ENCODE results near the gene TRAPPC11. TPM values are rescaled to one million over a fixed set of nuclear protein-coding genes. Genes with fewer than 3 reads are reported as not detected.
A peak's percentile ranks its signal among the peaks of the same experiment; 100 is the strongest.

TRAPPC11 gene
- total and polyA plus RNA-seq, 8 donors: 10.6 to 173 (median 48.4) TPM

- 70 to 79% (median 76%) methylated on average over 10 of the region's 10 CpGs for WGBS, 5 donors
- intact Hi-C loops (cut with DNase I; ENCODE audit: low total_unique reads): no loop called here
- Histone ChIP-seq H3K36me3 (no peaks in the 10 kb centered on the region), H3K27me3 (no peaks in the 10 kb centered on the region), H3K4me3 (no peak overlapping the region), H3K4me1 (peaks cover 0 to 20% (median 7%) of the 10 kb centered on the region in 4 donors), H3K9me3 (no peaks in the 10 kb centered on the region), H3K27ac (no peak overlapping the region)
- DNase-seq: peak in 1 of 2 donors; percentile 33
- TF ChIP-seq CTCF (IDR thresholded peaks at IDR 0.05): no peak
- no peak for TF ChIP-seq EP300 (IDR thresholded peaks at IDR 0.05)
- TF ChIP-seq POLR2AphosphoS5 (IDR thresholded peaks at IDR 0.05): no peak
- TF ChIP-seq POLR2A (IDR thresholded peaks at IDR 0.05): no peak
These were observed 23.8 kb upstream of the TRAPPC11 start for GRCh38 chr4:183635321-183635720.

- H3K4me3 ChIP-seq: no peak overlapping the region
- no peaks in the 10 kb centered on the region for H3K36me3 ChIP-seq
- H3K4me1 ChIP-seq: peaks cover 0 to 20% (median 7%) of the 10 kb centered on the region in 4 donors
- no peaks in the 10 kb centered on the region for H3K9me3 ChIP-seq
- no peak overlapping the region for H3K27ac ChIP-seq
- DNase-seq: no peak
- 74 to 87% (median 81%) methylated on average over 5 of the region's 5 CpGs for WGBS, 5 donors
- TF ChIP-seq POLR2AphosphoS5 (IDR thresholded peaks at IDR 0.05) (no peak), EP300 (IDR thresholded peaks at IDR 0.05) (no peak), CTCF (IDR thresholded peaks at IDR 0.05) (no peak), POLR2A (IDR thresholded peaks at IDR 0.05) (no peak)
- intact Hi-C loops (cut with DNase I; ENCODE audit: low total_unique reads): no loop called here
- no peaks in the 10 kb centered on the region for H3K27me3 ChIP-seq
These were observed 23.4 kb upstream of the TRAPPC11 start for GRCh38 chr4:183635741-183636140.

GRCh38 chr4:183636503-183636902 is 22.6 kb upstream of the TRAPPC11 start:
- Histone ChIP-seq H3K27ac (peak overlapping the region; percentile 54 to 72 (median 69)), H3K4me3 (peak overlapping the region in 3 of 4 donors; percentile 16 to 24 (median 23)), H3K9me3 (no peaks in the 10 kb centered on the region), H3K36me3 (peaks cover 0 to 4% (median 1%) of the 10 kb centered on the region in 4 donors), H3K27me3 (no peaks in the 10 kb centered on the region), H3K4me1 (peaks cover 0 to 20% (median 7%) of the 10 kb centered on the region in 4 donors)
- intact Hi-C loops (cut with DNase I; ENCODE audit: low total_unique reads): no loop called here
- WGBS, 5 donors: 28 to 63% (median 57%) methylated on average over 8 of the region's 8 CpGs
- peak in 1 of 2 donors; percentile 56 for DNase-seq
- no peak for TF ChIP-seq POLR2AphosphoS5 (IDR thresholded peaks at IDR 0.05)
- no peak for TF ChIP-seq EP300 (IDR thresholded peaks at IDR 0.05)
- peak in 1 of 7 experiments; percentile 9 for TF ChIP-seq CTCF (IDR thresholded peaks at IDR 0.05)

GRCh38 chr4:183636923-183637322 is 22.2 kb upstream of the TRAPPC11 start:
- H3K27ac ChIP-seq: peak overlapping the region; percentile 54 to 72 (median 69)
- intact Hi-C loops (cut with DNase I; ENCODE audit: low total_unique reads): no loop called here
- H3K9me3 ChIP-seq: no peaks in the 10 kb centered on the region
- peaks cover 0 to 20% (median 7%) of the 10 kb centered on the region in 4 donors for H3K4me1 ChIP-seq
- whole genome bisulfite sequencing, 5 donors: 19 to 30% (median 26%) methylated on average over 5 of the region's 5 CpGs
- peak in 1 of 2 donors; percentile 48 for DNase-seq
- TF ChIP-seq POLR2A (IDR thresholded peaks at IDR 0.05) (no peak), CTCF (IDR thresholded peaks at IDR 0.05) (no peak), POLR2AphosphoS5 (IDR thresholded peaks at IDR 0.05) (no peak), EP300 (IDR thresholded peaks at IDR 0.05) (no peak)
- H3K4me3 ChIP-seq: peak overlapping the region in 3 of 4 donors; percentile 16 to 24 (median 23)
- H3K36me3 ChIP-seq: peaks cover 0 to 8% (median 2%) of the 10 kb centered on the region in 4 donors
- H3K27me3 ChIP-seq: no peaks in the 10 kb centered on the region

Measured in stomach (tissue), 9 donors.